GM21619 (cell line): ENCODE data around the gene MS4A1.
"Not testable (repeated sequence)": the region's sequence is repeated elsewhere in the genome, so short reads cannot be mapped to it uniquely, and the experiment has no call there.

Experiments
- ATAC-seq: cut with Tn5 transposase; IDR thresholded peaks from one replicate; pipeline ENCODE4 v1.9.1; 2021; ENCODE audit not compliant: unreplicated experiment

MS4A1 gene

GRCh38 chr11:60455531-60456042, at the start of gene MS4A1:
MS4A1 (plus strand) TSS chr11:60455847; CDS start chr11:60462375, 6,528 bp downstream.
- ATAC-seq = peak; percentile 87

- ATAC-seq = no peak
Measured at GRCh38 chr11:60420015-60420414, 35.6 kb upstream of the MS4A1 start.

DNA sequence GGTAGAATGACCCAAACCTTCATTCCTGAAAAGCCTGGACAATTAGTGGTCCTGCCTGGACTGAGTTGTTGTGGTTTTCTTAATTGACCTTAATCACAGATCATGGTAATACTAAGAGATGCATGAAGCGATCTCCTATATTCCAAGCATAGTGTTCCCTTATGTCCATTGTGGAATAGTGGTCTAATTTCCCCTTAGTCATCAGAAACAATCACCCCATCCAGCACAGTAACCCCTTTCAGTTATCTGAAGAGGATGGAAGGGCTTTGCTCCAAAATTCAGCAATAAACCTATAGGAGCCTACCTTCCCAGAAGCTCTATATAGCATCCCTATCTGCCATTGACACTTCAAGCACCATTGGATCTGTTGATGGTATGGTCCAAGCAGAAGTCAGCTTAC, 33.0 kb upstream of the MS4A1 start:
- ATAC-seq = no peak

GRCh38 chr11:60428517-60428916, 27.1 kb upstream of the MS4A1 start:
- ATAC-seq = no peak

DNA sequence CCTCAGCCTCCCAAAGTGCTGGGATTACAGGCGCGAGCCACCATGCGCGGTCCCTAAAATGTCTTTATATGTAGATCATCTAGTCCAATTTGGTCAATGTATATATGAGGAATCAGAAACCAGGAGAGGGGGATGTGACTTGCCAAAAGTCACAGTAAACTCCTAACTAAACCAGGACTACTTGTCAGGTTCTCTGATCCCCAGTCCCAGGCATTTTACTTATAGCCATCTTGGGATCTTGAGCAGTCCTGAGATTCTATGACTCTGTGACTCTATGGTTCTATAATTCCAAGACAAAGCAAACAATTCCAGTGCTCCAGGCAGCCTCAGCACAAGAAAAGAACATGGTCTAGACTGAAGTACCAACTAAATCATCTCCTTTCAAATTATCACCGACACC, 26.4 kb upstream of the MS4A1 start, which contains the start of gene MS4A5:
Gene MS4A5 (plus strand): TSS at position 301 of the 400 bp plus-strand sequence. CDS start 103 bp downstream, outside the sequence.
- no peak for ATAC-seq

GRCh38 chr11:60431251-60431650, 24.4 kb upstream of the MS4A1 start:
- no peak for ATAC-seq

DNA sequence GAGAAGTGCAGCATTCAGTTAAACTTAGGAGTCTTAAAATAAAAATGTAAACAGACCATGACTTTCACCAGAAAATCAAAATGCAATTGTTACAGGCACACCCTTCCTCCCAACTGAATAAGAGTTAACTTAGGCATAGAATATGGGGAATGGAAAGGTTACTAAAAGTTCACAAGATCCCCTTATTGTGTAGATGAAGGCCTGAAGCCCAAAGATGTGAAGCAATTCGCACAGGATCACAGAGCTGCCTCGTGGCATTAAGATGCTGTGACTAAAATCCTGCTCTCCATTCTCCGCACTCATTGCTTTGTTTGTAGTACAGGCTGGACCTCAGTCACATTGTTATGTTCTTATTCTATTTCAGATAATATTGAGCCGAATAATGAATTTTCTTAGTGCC, 22.2 kb upstream of the MS4A1 start:
- ATAC-seq = no peak

- ATAC-seq = no peak
Measured at GRCh38 chr11:60447070-60447469, 8.6 kb upstream of the MS4A1 start.

GRCh38 chr11:60447846-60448245, 7.8 kb upstream of the MS4A1 start:
- ATAC-seq = no peak

- ATAC-seq = not testable (repeated sequence)
Measured at GRCh38 chr11:60451185-60451584, 4.5 kb upstream of the MS4A1 start.

DNA sequence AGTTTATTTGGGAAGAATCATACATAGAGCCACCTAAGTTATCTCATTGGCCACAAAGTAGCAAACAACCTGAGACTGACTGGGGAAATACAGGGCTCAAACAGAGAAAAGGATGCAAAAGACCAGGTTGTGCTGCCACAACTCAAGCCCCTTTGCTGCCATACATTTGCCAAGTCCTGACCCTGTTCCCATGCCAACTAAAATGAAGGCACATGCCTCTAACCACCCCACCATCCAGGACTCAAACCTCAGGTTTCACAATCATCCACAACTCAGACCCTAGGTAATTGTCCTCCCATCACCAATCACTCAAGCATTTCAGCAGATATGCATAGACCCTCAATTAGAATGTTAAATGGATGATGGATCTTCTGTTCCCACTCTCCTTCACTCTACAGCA, 1.4 kb upstream of the MS4A1 start:
- no peak for ATAC-seq

GRCh38 chr11:60457576-60457975, 1.9 kb downstream of the MS4A1 start:
- peak; percentile 33 for ATAC-seq

DNA sequence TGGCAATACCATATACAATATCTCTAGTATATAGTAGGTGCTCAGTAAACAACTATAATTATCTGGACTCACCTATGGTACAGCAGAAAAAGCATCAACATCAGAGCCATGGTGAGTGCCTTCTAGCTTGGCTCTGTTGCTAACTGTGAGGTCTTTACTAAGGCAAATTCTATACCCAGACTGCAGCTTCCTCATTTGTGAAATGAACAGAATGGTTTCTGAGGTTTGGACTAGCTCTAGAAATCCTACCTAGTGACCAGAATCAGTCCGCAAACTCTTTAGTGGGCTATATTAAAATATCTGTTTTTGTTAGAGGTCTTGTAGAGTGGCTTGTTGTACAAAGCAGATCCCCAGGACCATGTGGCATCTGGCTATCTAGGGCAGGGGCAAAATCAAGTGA, 3.7 kb downstream of the MS4A1 start:
- ATAC-seq = no peak

DNA sequence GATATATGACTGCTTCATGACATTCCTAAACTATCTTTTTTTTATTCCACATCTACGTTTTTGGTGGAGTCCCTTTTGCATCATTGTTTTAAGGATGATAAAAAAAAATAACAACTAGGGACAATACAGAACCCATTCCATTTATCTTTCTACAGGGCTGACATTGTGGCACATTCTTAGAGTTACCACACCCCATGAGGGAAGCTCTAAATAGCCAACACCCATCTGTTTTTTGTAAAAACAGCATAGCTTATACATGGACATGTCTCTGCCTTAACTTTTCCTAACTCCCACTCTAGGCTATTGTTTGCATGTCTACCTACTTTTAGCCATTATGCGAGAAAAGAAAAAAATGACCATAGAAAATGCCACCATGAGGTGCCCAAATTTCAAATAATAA, 13.2 kb downstream of the MS4A1 start:
- no peak for ATAC-seq

GRCh38 chr11:60469723-60470122, 14.1 kb downstream of the MS4A1 start:
- no peak for ATAC-seq

- ATAC-seq = no peak
Measured at GRCh38 chr11:60477035-60477445, 21.4 kb downstream of the MS4A1 start.

- ATAC-seq = peak; percentile 43
Measured at GRCh38 chr11:60482361-60482760, 26.7 kb downstream of the MS4A1 start.

DNA sequence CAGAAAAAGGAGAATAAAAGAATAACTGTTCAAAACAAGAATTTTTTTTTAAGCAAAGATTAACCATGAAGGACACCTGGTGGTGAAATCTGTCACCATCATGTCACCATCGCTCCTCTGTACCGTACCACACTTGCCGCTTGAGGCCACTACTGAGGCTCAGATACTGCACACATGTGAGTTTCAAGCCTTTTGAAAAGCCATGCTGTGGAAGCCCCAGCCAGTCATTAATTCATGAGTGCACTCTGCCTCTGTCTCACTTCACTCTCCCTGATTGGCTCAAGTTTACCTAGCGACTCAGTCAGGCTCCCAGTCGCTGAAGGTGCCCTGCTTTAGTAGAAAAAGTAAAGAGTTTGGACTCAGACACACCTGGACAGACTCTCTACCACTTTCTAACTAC, 30.3 kb downstream of the MS4A1 start:
- peak; percentile 98 for ATAC-seq

- ATAC-seq = no peak
Measured at GRCh38 chr11:60492488-60493009, 36.9 kb downstream of the MS4A1 start, which contains the start of gene MS4A12. MS4A12 (plus strand) TSS chr11:60492778; CDS start chr11:60497319, 4,541 bp downstream.

DNA sequence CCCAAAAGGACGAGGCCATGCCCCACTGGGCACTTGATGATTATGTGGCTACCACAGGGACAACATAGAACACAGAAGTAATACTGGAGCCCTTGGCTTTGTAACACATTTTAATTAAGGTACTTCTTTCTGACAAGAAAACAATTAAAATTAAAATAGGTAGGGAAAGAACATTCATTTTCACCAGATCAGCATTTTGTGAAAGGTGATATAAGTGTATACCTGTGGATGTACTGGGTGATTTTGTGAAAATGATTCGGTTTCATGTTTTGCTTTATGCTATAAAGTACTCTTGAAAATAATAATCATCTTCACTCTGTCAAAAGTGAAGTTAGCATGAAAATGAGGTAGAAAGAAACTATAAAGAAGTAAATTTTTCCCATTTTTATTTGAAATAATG, 37.8 kb downstream of the MS4A1 start:
- ATAC-seq = no peak

DNA sequence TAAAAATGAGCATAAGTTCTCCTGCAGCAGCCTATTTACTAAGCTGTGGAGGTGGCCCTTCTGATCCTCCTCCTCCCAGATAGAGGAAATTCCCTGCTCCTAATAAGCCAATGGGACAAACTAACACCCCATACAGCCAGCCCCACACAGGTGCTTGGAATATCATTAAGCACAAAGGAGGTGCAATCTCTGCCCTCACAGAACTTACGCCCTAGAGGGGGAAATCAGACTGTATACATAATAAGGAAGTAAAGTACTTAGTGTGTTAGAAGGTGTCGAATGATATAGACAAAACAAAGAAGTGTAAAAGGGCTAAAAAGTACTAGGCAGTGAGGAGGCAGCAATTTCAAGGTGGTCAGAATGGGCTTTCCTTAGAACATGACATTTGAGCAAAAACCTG, 42.8 kb downstream of the MS4A1 start:
- ATAC-seq = no peak

GRCh38 chr11:60498853-60499252, 43.2 kb downstream of the MS4A1 start:
- ATAC-seq = peak; percentile 81

- no peak for ATAC-seq
Measured at GRCh38 chr11:60500276-60500910, 44.7 kb downstream of the MS4A1 start.
